ENCODE data around the gene TSPAN9.

DNA sequence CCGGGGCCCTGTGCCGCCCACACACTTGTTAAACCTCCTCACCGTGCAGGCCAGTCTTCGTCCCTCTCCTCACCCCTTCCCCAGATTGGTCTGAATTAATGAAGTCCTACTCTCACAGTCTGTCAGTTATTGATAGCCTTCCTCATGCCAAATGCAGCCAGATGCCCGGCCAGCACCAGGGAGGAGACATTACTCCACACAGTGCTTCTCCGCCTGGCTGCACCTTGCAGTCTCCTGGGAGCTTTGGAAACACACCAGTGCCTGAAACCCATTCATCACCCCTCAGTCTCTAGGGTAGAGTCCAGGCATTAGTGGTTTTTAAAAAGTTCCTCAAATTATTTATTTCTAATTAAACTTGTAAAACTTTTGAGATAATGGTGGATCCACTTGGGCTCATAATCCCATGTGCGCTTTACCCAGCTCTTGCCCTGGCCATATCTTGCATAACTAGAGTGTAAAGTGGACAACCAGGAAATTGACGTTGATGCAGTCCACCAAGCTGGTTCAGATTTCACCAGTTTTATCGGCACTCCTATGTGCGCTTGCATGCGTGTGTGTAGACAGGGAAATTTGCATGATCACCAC, 38.2 kb upstream of the TSPAN9 start:
- TF ChIP-seq, protein P1, sequence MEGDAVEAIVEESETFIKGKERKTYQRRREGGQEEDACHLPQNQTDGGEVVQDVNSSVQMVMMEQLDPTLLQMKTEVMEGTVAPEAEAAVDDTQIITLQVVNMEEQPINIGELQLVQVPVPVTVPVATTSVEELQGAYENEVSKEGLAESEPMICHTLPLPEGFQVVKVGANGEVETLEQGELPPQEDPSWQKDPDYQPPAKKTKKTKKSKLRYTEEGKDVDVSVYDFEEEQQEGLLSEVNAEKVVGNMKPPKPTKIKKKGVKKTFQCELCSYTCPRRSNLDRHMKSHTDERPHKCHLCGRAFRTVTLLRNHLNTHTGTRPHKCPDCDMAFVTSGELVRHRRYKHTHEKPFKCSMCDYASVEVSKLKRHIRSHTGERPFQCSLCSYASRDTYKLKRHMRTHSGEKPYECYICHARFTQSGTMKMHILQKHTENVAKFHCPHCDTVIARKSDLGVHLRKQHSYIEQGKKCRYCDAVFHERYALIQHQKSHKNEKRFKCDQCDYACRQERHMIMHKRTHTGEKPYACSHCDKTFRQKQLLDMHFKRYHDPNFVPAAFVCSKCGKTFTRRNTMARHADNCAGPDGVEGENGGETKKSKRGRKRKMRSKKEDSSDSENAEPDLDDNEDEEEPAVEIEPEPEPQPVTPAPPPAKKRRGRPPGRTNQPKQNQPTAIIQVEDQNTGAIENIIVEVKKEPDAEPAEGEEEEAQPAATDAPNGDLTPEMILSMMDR (IDR thresholded peaks at IDR 0.05): no peak
- TF ChIP-seq POLR2A (IDR thresholded peaks at IDR 0.05) (no peak), POLR2AphosphoS5 (IDR thresholded peaks at IDR 0.05) (no peak)
